ENCODE results near the gene RAB40A.
"Not testable (repeated sequence)": the region's sequence is repeated elsewhere in the genome, so short reads cannot be mapped to it uniquely, and the experiment has no call there.

Gene RAB40A

DNA sequence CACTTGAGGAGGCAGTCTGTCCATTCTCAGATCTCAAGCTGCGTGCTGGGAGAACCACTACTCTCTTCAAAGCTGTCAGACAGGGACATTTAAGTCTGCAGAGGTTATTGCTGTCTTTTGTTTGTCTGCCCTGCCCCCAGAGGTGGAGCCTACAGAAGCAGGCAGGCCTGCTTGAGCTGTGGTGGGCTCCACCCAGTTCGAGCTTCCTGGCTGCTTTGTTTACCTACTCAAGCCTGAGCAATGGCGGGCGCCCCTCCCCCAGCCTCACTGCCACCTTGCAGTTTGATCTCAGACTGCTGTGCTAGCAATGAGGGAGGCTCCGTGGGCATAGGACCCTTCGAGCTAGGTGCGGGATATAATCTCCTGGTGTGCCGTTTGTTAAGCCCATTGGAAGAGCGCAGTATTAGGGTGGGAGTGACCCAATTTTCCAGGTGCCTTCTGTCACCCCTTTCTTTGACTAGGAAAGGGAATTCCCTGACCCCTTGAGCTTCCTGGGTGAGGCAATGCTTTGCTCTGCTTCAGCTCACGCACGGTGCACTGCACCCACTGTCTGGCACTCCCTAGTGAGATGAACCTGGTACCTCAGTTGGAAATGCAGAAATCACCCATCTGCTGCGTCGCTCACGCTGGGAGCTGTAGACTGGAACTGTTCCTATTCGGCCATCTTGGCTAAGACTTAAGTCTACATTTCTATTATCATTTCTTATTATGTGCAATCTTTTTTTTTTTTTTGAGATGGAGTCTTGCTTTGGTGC, 59.1 kb downstream of the RAB40A start:
- FAIRE-seq, result not testable (repeated sequence)

DNA sequence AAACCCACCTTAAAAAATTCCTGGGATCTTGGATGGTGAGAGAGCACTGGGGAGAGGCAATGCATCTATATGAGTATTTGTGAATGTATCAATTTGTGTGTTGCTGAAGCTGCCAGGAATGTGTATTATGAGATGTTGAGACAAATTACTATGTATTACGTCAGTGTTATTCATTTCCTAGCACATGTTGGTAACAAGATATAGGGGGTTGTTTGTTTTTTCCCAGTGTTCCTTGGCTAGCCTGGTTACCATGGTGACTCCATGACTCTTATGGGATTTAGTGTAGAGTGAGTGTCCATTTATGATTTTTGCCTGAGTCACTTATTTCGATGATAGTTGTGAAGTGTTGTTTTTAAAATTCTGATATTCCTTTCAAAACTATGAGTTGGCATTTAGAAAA, 65.6 kb downstream of the RAB40A start:
- no peak for FAIRE-seq
